ENCODE results near the gene FAM151B. TPM values are rescaled to one million over a fixed set of nuclear protein-coding genes. Genes with fewer than 3 reads are reported as not detected.
A peak's percentile ranks its signal among the peaks of the same experiment; 100 is the strongest.
"Not testable (repeated sequence)": the region's sequence is repeated elsewhere in the genome, so short reads cannot be mapped to it uniquely, and the experiment has no call there.

Gene FAM151B
- polyA plus RNA-seq, 1 experiment, result 2.6 TPM

- peaks cover 24% of the 10 kb centered on the region for H3K27me3 ChIP-seq (ENCODE audit: control insufficient read depth, insufficient read depth, low read length)
- H3K36me3 ChIP-seq (ENCODE audit: control insufficient read depth, insufficient read depth, low read length), result no peaks in the 10 kb centered on the region
- ChIA-PET POLR2A (no interaction called here), CTCF (no interaction called here)
- no peak for TF ChIP-seq CTCF (IDR thresholded peaks at IDR 0.05; ENCODE audit: insufficient read depth, low read depth, low read length)
- DNase-seq (ENCODE audit: low read depth), result no peak
- peak within 1 kb of the TSS; percentile 25 for H3K4me3 ChIP-seq (ENCODE audit: low read depth, low read length)
Measured at GRCh38 chr5:80569961-80570786, 82.3 kb downstream of the FAM151B start, which contains the start of gene ANKRD34B. Gene ANKRD34B, minus strand, starts transcription at chr5:80570280. Its CDS starts 10,261 bp downstream, at chr5:80560019.

GRCh38 chr5:80573062-80573461 lies 85.2 kb downstream of the FAM151B start:
- TF ChIP-seq CTCF (IDR thresholded peaks at IDR 0.05; ENCODE audit: insufficient read depth, low read depth, low read length), result no peak
- Histone ChIP-seq H3K36me3 (ENCODE audit: control insufficient read depth, insufficient read depth, low read length) (no peaks in the 10 kb centered on the region), H3K4me3 (ENCODE audit: low read depth, low read length) (no peak overlapping the region), H3K27me3 (ENCODE audit: control insufficient read depth, insufficient read depth, low read length) (peaks cover 17% of the 10 kb centered on the region)
- DNase-seq (ENCODE audit: low read depth), result no peak
- POLR2A ChIA-PET, result no interaction called here
- CTCF ChIA-PET, result interaction anchor here (0.8 kb wide), 1 partner anchor 12 kb away, joined by 3 read pairs; no protein-coding TSS in a partner anchor

- no peak for DNase-seq (ENCODE audit: low read depth)
- Histone ChIP-seq H3K36me3 (ENCODE audit: control insufficient read depth, insufficient read depth, low read length) (no peaks in the 10 kb centered on the region), H3K27me3 (ENCODE audit: control insufficient read depth, insufficient read depth, low read length) (peaks cover 2% of the 10 kb centered on the region), H3K4me3 (ENCODE audit: low read depth, low read length) (no peak overlapping the region)
- ChIA-PET POLR2A (no interaction called here), CTCF (no interaction called here)
- no peak for TF ChIP-seq CTCF (IDR thresholded peaks at IDR 0.05; ENCODE audit: insufficient read depth, low read depth, low read length)
Measured at GRCh38 chr5:80576383-80576782, 88.5 kb downstream of the FAM151B start.

- no peaks in the 10 kb centered on the region; the same call in 1 of the 2 replicates for H3K27me3 ChIP-seq (ENCODE audit: control insufficient read depth, insufficient read depth, low read length)
- H3K36me3 ChIP-seq (ENCODE audit: control insufficient read depth, insufficient read depth, low read length), result no peaks in the 10 kb centered on the region
- no peak for DNase-seq (ENCODE audit: low read depth)
- POLR2A ChIA-PET, result no interaction called here
- no peak overlapping the region for H3K4me3 ChIP-seq (ENCODE audit: low read depth, low read length)
- CTCF ChIA-PET, result interaction anchor here (0.7 kb wide), 1 partner anchor 499 kb away, joined by 3 read pairs; no protein-coding TSS in a partner anchor
- TF ChIP-seq CTCF (IDR thresholded peaks at IDR 0.05; ENCODE audit: insufficient read depth, low read depth, low read length), result no peak
Measured at GRCh38 chr5:80577707-80578106, 89.8 kb downstream of the FAM151B start.

GRCh38 chr5:80579050-80579449 lies 91.2 kb downstream of the FAM151B start:
- no peak for TF ChIP-seq CTCF (IDR thresholded peaks at IDR 0.05; ENCODE audit: insufficient read depth, low read depth, low read length)
- POLR2A ChIA-PET, result no interaction called here

GRCh38 chr5:80580291-80580690 lies 92.4 kb downstream of the FAM151B start:
- CTCF ChIA-PET; H3K36me3 ChIP-seq (ENCODE audit: control insufficient read depth, insufficient read depth, low read length); H3K4me3 ChIP-seq (ENCODE audit: low read depth, low read length); DNase-seq (ENCODE audit: low read depth); POLR2A ChIA-PET; H3K27me3 ChIP-seq (ENCODE audit: control insufficient read depth, insufficient read depth, low read length): not testable (repeated sequence)

More at GRCh38 chr5:80579050-80579449, 91.2 kb downstream of the FAM151B start:
- Histone ChIP-seq H3K4me3 (ENCODE audit: low read depth, low read length) (no peak overlapping the region), H3K36me3 (ENCODE audit: control insufficient read depth, insufficient read depth, low read length) (no peaks in the 10 kb centered on the region), H3K27me3 (ENCODE audit: control insufficient read depth, insufficient read depth, low read length) (no peaks in the 10 kb centered on the region; the same call in 1 of the 2 replicates)
- no peak for DNase-seq (ENCODE audit: low read depth)
- CTCF ChIA-PET, result no interaction called here

Measured in BJ (cell line).